ENCODE measurements around the gene DMRTA2.
A peak's percentile ranks its signal among the peaks of the same experiment; 100 is the strongest.

Gene DMRTA2

DNA sequence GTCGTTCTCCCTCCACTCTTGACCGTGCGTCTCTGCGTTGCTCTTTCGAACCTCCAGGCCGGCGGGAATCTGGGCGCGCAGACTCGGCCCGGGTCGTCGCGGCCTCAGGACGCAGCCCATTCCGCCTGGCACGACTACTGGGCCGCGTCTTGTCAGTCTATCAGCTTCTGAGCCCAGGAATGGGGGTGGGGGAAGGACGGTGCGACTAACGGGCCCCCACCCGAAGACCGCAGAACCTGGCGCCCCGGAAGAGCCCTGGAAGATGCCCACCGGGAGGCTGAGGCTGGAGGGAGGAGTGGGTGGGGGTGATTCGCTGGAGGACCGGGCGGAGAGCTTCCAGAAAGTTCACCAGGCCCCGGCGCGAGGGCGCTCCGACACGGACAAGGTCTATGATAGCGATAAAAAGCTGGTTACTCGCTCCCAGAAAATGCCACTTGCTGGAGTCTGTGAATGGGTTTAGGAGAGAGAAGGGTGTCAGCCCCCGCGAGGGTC lies 1.7 kb upstream of the DMRTA2 start:
- TF ChIP-seq, protein P1, sequence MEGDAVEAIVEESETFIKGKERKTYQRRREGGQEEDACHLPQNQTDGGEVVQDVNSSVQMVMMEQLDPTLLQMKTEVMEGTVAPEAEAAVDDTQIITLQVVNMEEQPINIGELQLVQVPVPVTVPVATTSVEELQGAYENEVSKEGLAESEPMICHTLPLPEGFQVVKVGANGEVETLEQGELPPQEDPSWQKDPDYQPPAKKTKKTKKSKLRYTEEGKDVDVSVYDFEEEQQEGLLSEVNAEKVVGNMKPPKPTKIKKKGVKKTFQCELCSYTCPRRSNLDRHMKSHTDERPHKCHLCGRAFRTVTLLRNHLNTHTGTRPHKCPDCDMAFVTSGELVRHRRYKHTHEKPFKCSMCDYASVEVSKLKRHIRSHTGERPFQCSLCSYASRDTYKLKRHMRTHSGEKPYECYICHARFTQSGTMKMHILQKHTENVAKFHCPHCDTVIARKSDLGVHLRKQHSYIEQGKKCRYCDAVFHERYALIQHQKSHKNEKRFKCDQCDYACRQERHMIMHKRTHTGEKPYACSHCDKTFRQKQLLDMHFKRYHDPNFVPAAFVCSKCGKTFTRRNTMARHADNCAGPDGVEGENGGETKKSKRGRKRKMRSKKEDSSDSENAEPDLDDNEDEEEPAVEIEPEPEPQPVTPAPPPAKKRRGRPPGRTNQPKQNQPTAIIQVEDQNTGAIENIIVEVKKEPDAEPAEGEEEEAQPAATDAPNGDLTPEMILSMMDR (IDR thresholded peaks at IDR 0.05; ENCODE audit: extremely low read depth, insufficient read depth, missing control alignments) = no peak
- in situ Hi-C loops (cut with MboI; ENCODE audit: low pct_unique_long_range_greater_than_20kb, low sequenced_read_pairs, unreplicated experiment) = no loop called here
- no peak for DNase-seq (ENCODE audit: low spot score)

DNA sequence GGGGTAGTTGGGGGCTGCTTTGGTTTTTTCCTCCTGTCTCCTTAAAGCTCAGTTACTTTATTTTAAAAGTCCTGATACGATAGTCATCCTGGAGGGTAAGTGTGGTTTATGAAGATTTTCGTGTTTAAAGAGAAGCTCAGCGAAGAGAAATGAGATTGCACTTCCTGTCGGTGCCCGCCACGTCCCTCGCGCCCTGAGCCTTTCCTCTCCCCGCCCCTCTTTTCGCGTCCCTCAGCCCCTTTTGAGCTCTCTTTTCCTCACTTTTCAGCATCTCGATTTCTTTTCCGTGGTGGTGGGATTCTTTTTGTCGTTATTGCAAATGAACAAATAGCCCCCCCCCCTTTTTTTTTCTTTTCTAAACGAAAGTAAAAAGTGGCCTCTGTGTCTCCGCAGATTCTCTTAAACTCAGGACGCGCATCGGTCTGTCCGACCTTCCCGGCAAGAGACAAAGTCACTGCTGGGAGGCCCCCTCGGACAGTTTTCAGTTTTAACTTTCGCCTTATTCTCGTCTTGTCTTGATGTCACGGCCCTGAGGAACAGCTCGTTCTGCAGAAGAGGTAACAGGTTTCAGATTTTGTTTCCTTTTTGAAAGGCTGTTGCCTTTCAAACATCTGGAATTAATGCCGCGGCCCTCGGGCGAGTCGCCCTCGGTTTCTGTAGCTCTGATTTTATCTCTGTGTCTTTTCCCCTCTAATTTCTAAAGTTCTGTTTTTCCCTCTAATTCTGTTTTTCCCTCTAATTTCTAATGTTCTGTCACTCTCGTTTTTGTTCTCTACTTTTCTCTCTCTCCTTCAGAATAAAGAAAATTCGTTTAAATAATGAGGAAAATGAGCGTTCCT lies 1.0 kb upstream of the DMRTA2 start:
- TF ChIP-seq, protein P1 (IDR thresholded peaks at IDR 0.05; ENCODE audit: extremely low read depth, insufficient read depth, missing control alignments) = no peak
- in situ Hi-C loops (cut with MboI; ENCODE audit: low pct_unique_long_range_greater_than_20kb, low sequenced_read_pairs, unreplicated experiment) = no loop called here
- peak; percentile 77 for DNase-seq (ENCODE audit: low spot score)

DNA sequence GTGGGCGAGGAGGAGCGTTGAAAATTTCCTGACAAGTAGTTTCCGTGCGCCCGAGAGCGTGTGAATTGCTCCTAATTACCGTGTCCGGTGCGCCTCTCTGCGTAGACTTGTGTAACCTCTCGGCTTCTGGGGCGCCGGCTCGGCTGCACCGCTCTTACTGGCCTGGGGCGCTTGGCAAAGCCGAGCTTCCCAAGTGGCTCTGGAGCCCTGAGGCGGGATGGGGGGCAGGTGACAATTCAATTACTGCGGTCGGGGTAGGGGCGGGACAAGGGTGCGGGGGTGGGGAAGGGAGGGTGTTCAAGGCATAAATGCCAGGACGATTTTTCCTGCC lies 392 bp upstream of the DMRTA2 start:
- in situ Hi-C loops (cut with MboI; ENCODE audit: low pct_unique_long_range_greater_than_20kb, low sequenced_read_pairs, unreplicated experiment) = no loop called here
- DNase-seq (ENCODE audit: low spot score) = peak; percentile 80
- TF ChIP-seq, protein P1 (IDR thresholded peaks at IDR 0.05; ENCODE audit: extremely low read depth, insufficient read depth, missing control alignments) = no peak

DNA sequence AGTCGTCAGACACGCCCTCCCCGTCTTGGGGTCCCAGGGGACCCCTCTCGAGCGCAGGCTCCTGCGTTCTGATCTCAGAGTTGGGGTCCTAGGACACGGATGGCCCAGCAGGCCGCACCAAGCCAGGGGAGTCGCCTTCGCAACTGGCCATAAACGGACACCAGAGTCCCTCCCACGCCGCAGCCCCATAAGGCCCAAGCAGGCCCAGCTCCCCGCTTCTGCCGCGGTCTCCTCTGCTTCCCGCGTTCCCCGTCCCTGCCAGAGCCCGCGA lies 633 bp downstream of the DMRTA2 start:
- in situ Hi-C loops (cut with MboI; ENCODE audit: low pct_unique_long_range_greater_than_20kb, low sequenced_read_pairs, unreplicated experiment) = no loop called here
- TF ChIP-seq, protein P1 (IDR thresholded peaks at IDR 0.05; ENCODE audit: extremely low read depth, insufficient read depth, missing control alignments) = no peak

DNA sequence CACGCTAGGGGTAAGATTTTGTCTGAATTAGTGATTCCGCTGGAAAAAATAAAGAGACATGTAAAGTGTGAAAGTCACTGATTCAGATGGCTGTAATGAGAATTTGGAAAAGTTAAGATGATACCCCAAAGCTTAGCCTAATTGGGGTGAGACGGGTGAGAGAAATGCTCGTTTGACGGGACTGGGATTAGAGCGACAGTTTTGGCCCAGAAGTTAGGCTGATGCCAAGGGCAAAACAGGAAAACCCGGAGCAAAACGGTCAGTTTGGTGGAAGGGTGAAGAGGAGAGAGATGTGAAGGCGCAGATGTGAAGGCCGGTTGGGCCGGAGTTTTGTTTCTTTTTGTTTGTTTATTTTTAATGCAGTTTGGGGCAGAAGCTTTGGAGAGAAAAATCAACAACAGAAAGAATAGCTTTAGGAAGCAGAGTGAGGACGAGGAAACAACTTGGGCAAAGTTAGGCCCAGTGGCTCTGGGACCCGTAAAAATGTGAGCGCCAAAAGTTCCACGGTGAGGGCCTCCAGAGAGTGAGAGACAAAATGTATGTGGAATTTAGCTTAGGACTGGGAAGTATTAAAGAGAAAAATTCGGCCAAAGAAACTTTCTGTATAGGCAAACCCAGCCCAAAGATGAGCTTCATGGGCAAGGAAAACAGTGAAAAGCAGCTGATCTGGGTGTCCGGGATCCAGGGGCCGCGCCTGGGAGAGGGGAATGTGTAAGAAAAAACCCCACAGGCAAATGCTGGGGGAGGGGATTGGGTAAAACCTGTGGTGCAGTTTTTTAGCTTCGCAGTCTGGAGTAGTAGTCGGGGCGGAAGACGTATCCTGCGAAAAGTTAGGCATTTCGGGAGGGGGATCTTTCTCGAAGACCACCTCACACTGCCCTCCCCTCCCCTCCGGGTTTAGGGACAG lies 1.2 kb downstream of the DMRTA2 start:
- in situ Hi-C loops (cut with MboI; ENCODE audit: low pct_unique_long_range_greater_than_20kb, low sequenced_read_pairs, unreplicated experiment) = no loop called here
- TF ChIP-seq, protein P1 (IDR thresholded peaks at IDR 0.05; ENCODE audit: extremely low read depth, insufficient read depth, missing control alignments) = no peak
- no peak for DNase-seq (ENCODE audit: low spot score)

More for the DNA sequence above, 633 bp downstream of the DMRTA2 start:
- DNase-seq (ENCODE audit: low spot score) = no peak

DNA sequence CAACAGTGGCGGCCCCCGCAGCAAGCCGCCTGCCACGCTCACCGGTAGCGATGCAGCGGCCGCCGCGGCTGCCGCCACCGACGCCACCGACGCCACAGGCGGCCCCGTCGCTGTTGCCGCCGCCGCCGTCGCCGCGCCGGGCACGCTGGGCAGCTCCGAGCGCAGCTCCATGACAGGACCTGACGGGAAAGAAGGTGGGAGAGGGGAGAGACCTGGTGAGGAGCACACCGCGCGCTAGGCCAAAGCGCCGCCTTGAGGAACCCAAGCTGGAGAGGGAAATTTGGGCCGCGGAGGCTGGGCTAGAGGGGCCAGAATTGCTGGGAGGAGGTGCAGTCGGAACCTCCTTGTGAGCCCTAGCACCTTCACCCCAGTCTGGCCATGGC lies 1.9 kb downstream of the DMRTA2 start:
- in situ Hi-C loops (cut with MboI; ENCODE audit: low pct_unique_long_range_greater_than_20kb, low sequenced_read_pairs, unreplicated experiment) = no loop called here
- DNase-seq (ENCODE audit: low spot score) = no peak
- TF ChIP-seq, protein P1 (IDR thresholded peaks at IDR 0.05; ENCODE audit: extremely low read depth, insufficient read depth, missing control alignments) = no peak

Measured in GM13977 (cell line).